Measurements from ENCODE around the gene PTGFR.

The PTGFR gene

DNA sequence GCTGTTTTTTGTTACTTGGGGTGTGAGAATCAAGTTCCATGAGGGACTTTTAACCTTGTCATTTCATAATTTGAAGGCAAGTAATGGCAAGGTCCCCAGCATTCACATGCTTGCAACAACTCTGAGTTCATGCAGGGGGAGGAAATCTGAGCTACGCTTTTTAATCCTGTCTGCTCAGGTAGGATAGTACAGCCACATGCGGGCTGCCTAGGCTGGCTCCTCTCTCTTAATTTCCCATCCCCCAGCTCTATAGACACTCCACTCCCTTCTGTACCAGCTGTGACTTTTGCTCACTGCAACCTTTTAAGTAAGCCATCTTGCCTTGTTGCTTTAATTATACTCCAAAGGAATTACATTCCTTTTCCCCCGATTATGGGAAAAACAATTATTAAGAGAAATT is 30.1 kb downstream of the PTGFR start:
- DNase-seq = no peak

DNA sequence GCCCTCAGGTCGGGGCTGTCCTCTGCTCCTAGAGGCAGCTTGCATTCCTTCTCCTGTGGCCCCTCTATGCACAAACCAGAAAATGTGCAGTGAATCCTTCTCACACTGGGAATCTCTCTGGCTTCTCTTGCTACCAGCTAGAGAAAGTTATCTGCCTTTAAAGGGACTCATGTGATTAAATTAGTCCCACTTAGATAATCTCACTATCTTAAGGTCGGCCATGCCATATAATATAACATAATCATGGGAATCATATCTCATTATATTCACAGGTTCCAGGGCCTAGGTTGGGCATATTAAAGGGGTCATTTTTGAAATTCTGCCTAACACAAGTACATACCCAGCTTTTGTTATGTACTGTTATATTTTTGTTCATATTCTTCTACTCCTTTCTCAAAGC is 31.4 kb downstream of the PTGFR start:
- DNase-seq = peak; percentile 39

DNA sequence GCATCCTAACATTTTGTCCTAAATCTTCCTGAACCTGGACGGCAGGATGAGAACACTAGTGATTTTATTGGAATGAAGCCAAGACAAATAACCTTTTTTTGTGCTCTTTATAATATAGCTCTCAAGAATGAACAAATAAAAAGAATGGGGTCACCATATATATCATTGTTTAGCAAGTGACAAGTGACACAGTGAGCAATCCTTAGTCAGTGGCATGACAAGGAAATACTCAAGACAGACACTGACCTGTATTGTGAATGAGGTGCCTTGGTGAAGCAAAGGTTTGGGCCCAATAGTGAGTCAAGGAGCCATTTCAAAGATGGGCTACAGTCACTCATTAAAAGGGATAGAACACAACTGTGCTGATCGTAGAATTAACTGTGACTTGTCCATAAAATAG is 35.7 kb downstream of the PTGFR start:
- DNase-seq = no peak

DNA sequence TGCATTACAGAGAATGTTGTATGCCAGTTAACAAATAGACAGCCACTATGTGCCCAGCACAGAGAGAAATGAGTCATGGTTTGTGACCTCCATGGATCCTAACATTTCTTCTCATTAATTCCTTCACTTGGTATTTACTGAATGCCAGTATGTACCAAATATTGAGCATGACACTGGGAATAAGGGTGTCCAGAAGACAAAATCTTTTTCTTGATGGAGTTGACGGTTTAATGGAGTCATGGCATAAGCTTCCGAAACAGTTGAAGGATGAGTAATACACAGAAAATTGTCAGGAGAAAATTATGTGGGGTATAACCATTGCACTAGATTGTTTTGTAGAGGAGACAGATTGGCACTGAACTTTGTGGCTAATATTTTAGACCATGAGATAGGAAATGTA is 36.9 kb downstream of the PTGFR start:
- DNase-seq = no peak

DNA sequence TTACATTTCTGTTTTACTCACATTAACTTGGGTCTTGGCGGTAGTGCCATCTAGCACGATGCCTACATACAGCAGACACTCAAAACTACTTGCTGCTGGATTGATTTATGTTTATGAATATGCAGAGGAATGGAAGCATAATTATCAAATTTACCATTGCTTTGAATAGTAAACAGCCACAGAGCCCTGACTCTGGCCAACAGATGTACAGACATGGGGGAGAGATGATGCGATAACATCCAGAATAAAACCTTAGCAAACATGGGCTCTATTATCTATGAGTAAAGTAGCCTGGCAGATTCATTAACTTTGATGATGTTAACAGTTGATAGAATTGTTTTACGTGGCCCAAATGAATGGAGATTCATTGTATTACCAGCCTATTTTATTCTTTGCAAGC is 42.8 kb downstream of the PTGFR start:
- no peak for DNase-seq

DNA sequence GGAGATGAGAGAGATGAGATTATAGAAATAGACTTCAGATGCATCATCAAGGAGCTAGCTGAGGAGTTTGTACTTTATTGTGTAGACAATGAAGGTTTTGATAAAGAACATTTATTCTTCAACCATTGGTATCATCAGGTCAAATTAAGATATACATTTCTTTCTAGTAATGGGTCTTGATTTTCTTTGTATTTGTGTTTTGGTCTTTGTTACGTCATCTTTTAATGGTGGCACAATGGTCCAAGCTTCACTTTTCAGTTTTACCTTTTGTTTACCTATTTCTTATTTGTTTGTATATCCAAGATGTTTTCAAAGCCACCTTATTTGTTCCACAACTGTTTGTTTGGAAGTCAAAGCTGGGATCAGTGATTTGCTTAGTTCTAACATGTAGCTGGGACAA is 44.5 kb downstream of the PTGFR start:
- no peak for DNase-seq

DNA sequence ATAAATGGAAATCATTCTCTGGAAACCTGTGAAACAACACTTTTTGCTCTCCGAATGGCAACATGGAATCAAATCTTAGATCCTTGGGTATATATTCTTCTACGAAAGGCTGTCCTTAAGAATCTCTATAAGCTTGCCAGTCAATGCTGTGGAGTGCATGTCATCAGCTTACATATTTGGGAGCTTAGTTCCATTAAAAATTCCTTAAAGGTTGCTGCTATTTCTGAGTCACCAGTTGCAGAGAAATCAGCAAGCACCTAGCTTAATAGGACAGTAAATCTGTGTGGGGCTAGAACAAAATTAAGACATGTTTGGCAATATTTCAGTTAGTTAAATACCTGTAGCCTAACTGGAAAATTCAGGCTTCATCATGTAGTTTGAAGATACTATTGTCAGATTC is 45.7 kb downstream of the PTGFR start:
- DNase-seq = no peak

DNA sequence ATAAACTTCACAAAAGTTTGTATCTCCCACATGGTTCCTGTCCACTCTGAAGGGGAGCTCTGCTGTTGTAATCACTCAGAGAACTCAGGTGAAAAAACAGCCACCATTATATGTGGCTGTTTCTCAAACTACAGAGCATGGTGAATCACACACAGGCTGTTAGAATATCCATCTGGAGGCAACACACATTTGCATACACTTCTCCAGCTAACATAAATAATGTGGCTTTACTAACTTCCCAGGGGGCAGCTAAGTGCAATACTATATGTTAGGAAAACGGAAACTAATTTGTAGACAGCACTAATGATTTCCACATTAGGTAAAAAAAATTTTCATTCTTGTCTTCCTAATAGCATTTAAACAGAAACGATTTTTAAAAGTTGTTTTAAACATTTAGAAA is 49.3 kb downstream of the PTGFR start:
- no peak for DNase-seq

DNA sequence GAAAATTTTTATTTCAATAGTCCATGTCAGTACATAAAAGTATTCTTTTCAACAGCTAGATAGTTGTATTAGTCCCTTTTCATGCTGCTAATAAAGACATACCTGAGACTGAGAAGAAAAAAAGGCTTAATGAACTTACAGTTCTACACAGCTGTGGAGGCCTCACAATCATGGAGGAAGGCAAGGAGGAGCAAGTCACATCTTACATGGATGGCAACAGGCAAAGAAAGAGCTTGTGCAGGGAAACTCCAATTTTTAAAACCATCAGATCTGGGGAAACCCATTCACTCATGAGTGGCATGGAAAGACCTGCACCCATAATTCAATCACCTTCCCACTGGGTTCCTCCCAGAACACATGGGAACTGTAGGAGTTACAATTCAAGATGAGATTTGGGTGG is 50.7 kb downstream of the PTGFR start:
- DNase-seq = no peak

DNA sequence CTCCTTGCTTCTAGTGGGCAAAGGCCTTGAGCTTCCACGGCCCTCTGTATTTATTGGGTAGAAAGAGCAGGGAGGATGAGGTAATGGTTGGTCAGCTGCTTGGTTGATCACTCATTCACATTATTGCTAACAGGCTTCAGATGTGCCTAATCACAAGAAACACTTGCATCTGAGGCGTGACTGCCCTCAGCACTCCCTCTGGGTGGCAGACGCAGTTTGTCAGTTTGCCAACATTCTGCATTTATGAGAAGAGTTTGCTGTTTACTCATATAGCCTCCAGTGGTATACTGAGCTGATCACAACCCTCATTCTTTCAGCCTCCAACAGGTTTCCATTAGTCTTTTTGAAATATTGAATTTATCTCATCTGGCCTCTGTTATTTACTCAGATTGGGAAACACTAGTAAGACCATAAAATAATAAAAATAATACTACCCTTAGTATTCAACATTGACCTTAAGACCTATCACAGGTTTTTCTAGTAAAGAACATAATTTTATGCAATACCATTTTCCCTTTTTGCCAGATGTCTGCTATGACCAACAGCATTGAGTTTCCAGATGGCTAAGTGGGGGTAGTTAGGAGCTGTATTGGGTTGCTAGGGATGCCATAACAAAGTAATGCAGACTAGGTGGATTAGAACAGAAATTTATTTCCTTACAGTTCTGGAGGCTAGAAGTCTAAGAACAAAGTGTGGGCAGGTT is 53.3 kb downstream of the PTGFR start:
- no peak for DNase-seq

DNA sequence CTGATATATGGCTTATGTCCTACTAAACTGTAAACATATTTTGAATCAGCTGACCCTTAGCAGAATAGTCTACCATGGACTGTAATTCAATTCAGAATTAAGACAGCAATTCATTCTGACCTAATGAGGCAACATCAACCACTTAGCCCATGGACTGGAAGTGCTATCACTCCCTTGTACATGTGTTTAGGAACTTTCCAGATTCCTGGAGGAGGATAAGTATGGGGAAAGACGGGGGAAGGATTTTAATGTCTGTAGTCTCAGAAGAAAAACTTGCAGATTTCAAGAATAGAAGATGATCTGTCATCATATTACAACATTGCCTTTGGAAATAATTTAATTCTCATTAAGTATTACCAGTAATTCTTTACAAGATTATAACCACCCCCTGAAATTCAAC is 56.3 kb downstream of the PTGFR start:
- no peak for DNase-seq

DNA sequence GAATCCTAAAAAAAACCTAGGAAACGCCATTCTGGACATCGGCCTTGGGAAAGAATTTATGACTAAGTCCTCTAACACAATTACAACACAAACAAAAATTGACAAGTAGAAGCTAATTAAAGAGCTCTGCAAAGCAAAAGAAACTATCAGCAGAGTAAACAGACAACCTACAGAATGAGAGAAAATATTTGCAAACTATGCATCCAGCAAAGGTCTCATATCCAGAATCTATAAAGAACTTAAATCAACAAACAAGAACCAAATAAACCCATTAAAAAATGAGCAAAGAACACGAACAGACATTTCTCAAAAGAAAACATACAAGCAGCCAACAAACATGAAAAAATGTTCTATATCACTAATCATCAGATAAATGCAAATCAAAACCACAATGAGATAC is 58.6 kb downstream of the PTGFR start:
- DNase-seq = no peak

DNA sequence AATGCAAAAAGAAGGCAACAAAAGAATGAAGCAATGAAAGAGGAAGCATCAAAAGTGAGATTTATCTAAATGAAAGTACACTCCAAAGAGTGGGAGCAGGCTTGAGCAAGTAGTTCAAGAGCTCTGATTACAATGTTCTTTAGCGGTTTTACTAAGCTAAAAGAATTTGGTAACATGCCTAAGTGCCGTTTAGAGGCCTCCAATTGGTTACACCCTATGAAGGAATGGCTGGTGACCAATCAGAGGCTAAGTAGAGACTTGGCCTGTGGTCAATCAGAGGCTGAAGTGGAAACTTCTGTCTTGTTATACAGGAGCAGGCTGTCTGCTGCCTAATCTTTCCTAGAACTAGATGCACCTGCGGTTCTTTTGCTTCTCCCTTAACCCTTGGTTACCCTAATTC is 59.1 kb downstream of the PTGFR start:
- peak; percentile 52 for DNase-seq

DNA sequence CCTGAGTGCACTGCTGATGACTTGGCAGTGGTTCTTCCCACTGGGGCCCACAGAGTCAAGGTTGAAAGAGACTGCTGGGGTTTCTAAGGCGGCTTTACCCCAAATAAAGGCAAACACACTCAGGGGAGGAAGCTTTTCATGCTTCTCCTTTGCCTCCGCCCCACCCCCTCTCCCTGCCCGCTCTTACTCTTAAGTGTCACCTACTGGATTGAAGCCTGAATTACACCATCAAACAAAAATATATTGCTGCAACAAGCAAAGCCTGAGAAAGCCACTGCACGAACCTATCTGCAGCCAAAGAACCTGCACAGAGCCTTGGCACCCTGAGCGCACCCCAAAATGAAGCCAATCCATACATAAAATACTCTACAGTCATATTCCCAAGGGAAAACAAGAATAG is 63.1 kb downstream of the PTGFR start:
- peak; percentile 53 for DNase-seq

DNA sequence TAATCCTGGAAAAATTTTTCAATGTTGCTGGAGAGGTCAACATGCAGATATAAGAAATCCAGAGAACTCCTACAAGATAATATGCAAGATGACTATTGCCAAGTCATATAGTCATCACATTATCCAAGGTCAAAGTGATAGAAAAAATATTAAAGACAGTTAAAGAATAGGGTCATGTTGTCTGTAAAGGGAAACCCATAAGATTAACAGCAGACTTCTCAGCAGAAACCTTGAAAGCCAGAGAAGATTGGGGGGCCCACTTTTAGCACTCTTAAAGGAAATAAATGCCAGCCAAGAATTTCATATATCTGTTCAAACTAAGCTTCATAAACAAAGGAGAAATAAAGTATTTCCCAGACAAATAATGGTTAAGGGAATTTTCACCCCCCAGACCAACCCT is 64.1 kb downstream of the PTGFR start:
- DNase-seq = no peak

DNA sequence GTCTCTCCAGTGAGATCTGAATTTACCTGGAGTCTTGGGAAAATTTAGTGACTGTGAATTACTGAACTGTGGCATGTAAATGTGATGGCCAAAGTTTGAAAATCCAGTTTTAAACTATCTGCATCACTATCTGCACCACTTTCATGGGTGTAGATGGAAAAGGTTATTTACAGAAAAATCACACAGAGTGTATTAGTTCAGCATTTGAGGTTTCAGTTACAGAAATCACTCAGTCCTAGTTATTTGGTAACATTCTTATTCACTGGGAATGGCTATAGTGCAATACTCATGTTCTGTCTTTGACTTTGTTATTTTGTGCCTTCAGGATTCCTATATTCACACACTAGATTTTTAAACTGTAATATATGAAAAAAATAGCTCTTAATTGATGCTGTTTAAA is 68.9 kb downstream of the PTGFR start:
- DNase-seq = no peak

DNA sequence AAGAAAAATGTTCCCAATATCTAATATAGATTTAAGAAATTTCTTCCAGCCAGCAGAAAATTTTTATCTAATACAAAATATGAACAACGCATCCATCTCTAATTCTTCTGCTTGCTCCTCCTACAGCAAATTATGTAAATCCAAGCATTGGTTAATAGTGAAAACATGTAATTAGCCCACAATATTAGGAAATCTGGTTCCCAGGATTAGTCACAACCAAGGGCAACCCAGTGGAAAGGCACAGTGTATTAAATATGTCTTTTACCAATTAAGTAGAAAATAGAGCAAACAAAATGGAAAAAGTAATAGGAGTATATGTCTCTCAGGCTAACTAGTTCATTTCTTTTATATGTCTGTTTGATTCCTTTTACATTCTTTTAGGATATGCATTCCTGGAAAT is 70.0 kb downstream of the PTGFR start:
- DNase-seq = no peak

DNA sequence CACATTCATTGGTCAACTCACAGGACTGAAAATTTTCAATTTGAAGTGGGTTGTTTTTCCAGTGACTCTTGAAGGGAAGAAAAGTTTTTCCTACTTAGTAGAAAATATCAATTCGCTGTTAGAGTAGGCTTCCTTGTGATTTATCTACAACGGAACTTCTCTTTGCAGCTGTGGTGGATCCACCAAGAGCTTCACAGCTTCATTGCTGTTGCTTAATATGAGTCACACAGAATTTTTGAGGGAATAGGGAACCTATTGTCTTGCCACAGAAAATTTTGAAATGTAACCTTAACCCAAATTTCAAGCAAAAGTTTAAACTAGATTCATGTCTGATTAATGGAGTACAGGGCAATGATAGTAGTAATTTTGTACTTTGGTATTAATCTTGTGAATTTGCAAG is 71.1 kb downstream of the PTGFR start:
- no peak for DNase-seq

DNA sequence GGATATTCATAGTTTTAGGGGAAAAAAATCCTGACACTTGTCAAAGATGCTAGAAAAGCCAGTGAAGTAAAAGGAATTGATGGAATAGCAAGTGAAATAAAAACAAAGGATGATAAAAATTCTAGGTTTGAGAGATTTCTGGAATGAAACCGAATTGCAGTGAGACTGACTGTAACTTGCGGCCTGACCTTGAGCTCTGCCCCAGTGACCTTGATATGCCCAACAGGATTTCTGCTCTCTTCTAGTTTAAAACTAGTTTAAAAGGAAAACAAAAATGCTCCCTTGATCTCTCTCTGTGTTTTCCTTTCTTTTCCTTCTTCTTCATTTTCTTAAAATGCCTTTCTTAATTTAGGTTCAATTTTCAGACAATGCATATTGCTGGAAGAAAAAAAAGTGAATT is 74.6 kb downstream of the PTGFR start:
- DNase-seq = no peak

DNA sequence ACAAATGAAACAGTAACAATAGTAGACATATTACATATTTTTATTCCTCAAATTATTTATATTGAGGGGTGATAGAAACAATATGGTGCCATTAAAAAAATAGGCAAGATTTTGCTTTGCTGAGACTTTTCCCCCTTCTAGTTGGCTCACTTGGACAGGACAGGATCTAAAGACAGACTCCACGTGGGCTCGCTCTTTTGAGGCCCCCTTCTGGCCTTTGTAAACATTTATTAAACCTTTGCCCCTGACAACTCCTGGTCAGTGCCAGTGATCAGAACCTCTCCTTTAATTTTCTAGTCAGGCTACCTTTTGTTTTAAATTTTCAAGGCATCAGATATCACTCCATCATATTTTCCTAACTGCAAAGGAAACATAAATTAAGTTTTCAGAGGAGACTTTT is 79.8 kb downstream of the PTGFR start:
- DNase-seq = peak; percentile 13

DNA sequence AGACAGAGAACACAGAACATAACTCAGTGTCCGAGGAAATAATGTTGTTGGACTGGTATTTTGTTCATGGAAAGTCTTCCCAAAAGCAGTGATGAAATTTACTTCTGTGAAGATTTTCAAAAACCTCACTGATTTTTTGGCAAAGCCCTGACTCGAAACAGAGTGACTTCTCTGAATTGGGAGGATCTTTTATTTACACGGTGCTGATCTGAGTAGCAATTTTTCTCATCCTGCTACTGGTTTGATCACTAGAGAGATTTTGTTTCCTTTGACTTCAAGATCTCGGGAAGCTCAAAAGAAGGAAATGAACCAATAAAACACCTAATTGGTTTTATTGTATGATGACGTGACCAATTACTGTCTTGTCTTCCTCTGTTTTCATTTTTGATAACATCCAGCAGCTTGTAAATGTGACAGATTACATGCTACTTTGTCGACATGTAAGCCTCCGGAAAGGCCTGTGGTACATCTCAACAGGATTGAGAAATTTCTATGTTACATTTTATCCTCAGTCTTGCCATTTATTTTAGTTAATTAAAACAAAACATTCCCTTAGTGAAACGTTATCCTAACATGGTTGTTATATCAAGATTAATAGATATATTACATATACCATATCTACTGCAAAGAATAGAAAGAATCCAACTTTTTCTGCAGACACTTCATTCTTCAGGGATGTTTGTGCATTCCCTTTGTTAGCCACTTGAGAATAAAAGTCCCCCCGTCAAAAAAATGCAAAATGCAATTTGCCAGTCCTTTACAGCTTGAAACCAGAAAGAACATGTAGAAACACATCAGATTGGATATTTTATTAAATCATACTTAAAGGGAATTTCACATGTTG is 86.7 kb downstream of the PTGFR start:
- no peak for DNase-seq

DNA sequence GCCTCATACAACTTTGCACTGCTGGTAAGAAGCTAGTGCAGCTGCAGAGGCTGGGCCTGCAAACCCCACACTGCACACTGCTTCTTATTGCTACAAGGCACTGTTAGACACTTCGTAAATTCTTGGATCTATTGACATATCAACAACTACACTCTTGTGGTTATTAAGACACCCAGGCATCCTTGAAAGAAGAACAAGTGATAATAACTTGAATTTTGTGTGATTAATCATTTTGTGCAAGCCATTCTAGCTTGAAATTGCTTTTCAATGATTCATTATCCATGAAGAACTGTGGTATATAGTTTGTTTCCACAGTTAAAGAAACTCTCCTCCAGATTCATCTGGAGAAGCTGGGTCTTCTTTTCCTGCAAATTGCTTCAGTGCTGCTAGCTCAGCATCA is 95.8 kb downstream of the PTGFR start:
- no peak for DNase-seq

DNA sequence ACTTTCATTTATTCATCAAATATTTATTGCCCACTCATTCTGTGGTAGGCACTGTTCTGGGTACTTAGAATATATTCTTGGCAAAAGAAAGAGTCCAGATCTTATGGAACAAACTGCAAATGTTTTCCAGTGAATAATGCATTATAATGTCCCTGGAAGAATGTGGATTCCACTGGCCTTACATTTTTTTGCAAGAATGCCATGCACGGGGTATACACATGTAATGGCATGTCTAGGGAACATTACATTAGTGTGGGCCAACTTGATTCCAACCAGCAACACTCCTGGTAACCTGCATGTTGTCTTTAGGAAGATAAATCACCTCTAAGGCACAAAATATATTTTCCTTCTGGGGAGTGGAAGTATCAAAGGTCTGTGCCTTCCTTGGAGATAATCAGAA is 96.4 kb downstream of the PTGFR start:
- DNase-seq = no peak
